ENCODE results near the gene FBXW12.

Gene FBXW12

DNA sequence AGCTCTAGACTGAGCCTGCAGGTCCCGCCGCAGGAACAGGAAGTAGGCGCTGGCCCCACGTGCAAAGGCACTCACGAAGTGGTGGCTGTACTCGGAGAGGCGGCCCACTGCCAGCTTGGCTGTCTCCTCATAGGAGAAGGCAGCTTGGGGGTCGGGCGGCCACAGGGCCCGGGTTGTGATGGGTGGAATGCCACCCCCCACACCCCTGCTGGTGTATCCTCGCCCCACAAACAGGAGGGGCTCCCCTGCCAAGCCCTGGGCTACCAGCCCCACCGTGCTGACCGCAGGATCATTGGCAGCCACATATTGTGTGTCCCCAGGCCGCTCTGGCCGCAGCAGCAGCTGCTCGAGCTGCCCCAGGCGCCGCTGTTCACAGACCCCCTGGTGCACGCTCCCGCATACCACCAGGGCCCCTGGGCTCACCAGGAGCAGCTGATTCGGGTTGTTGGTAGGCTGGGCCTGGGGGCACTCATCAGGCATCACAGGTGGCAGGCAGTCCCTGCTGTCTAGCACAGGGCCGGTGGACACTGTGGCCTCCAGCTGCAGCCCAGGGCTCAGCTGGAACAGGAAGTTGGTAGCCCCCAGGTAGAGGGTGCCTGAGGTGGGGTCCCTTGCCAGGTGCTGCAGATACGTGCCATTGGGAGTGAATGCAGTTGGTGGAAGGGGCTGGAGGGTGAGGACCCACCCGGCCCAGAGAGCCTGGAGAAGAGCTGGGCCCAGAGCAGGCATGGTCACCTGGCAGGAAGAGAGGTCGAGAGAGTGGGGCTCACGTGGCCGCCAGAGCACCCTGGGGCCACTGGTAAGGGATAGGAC, 52.1 kb downstream of the FBXW12 start:
- H3K4me3 ChIP-seq (ENCODE audit: low read depth, low read length): no peak overlapping the region
- no peak for DNase-seq (ENCODE audit: low read depth)
- TF ChIP-seq CTCF (IDR thresholded peaks at IDR 0.05; ENCODE audit: control insufficient read depth, extremely low read depth, insufficient read depth): no peak

DNA sequence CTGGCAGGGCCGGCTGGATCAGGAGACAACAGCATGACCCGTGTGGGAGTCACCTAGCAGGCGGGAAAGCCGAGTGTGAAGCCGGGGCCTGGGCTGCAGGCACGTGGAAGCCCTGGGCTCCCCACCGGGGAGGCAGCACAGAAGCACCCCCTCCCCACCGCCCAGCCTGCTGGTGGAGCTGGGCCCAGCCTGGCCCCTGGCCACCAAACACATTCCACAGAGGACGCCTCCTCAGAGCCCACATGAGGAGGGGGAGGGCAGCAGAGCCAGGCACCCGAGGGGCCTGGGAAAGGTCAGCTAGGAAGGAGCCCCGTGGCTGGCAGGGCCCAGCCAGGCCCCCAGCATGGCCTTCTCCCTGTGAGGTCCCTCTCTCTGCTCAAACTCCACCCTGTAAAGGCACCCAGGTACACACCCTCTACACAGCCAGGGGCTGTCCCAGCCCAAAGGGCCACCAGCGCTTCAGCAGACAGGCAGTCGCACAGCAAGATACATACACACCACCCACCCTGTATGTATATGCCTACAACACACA, 53.3 kb downstream of the FBXW12 start:
- TF ChIP-seq CTCF (IDR thresholded peaks at IDR 0.05; ENCODE audit: control insufficient read depth, extremely low read depth, insufficient read depth): no peak
- no peak overlapping the region for H3K4me3 ChIP-seq (ENCODE audit: low read depth, low read length)
- DNase-seq (ENCODE audit: low read depth): no peak

- no peak for TF ChIP-seq CTCF (IDR thresholded peaks at IDR 0.05; ENCODE audit: control insufficient read depth, extremely low read depth, insufficient read depth)
- DNase-seq (ENCODE audit: low read depth): no peak
- no peak overlapping the region for H3K4me3 ChIP-seq (ENCODE audit: low read depth, low read length)
Observed at GRCh38 chr3:48426401-48426909, 54.4 kb downstream of the FBXW12 start.

GRCh38 chr3:48426944-48427629, 55.1 kb downstream of the FBXW12 start:
- no peak for TF ChIP-seq CTCF (IDR thresholded peaks at IDR 0.05; ENCODE audit: control insufficient read depth, extremely low read depth, insufficient read depth)
- DNase-seq (ENCODE audit: low read depth): no peak
- no peak overlapping the region for H3K4me3 ChIP-seq (ENCODE audit: low read depth, low read length)

- no peak for DNase-seq (ENCODE audit: low read depth)
- no peak overlapping the region for H3K4me3 ChIP-seq (ENCODE audit: low read depth, low read length)
- TF ChIP-seq CTCF (IDR thresholded peaks at IDR 0.05; ENCODE audit: control insufficient read depth, extremely low read depth, insufficient read depth): no peak
Observed at GRCh38 chr3:48427630-48427962, 55.6 kb downstream of the FBXW12 start.

GRCh38 chr3:48428088-48428571, 56.1 kb downstream of the FBXW12 start:
- peak overlapping the region; percentile 63 for H3K4me3 ChIP-seq (ENCODE audit: low read depth, low read length)
- DNase-seq (ENCODE audit: low read depth): no peak
- no peak for TF ChIP-seq CTCF (IDR thresholded peaks at IDR 0.05; ENCODE audit: control insufficient read depth, extremely low read depth, insufficient read depth)
